ENCODE data around the gene BHMT2.

DNA sequence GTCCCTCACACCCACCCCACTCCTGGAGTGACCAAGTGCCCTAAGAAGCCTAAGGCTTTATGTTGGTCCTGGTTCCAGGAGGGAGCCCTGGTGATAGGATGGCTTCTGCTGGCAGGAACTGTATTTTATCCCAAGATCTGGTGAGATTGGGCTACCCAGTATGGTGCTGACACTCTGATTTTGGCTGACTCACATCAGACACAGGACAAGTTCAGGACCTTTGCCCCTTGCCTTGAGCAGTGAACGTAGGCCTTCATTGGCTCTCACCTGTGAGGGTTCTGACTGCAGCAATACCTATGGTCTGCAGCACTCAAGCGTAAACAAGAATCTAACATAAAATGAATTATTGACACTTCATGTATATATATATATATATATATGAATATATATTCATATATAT is 67.1 kb downstream of the BHMT2 start:
- TF ChIP-seq GATA3 (IDR thresholded peaks at IDR 0.05; ENCODE audit: low read depth, low read length), result no peak
- TF ChIP-seq GATA2 (IDR thresholded peaks at IDR 0.05; ENCODE audit: low read depth, low read length), result no peak

Data from SH-SY5Y (cell line).